HG02798 (cell line): ENCODE data around the gene TOX2.

Experiments used
- ATAC-seq: cut with Tn5 transposase; IDR thresholded peaks from one replicate; pipeline ENCODE4 v1.9.1; 2021; ENCODE audit warnings: mild to moderate bottlenecking; ENCODE audit not compliant: unreplicated experiment, poor library complexity

Gene TOX2

DNA sequence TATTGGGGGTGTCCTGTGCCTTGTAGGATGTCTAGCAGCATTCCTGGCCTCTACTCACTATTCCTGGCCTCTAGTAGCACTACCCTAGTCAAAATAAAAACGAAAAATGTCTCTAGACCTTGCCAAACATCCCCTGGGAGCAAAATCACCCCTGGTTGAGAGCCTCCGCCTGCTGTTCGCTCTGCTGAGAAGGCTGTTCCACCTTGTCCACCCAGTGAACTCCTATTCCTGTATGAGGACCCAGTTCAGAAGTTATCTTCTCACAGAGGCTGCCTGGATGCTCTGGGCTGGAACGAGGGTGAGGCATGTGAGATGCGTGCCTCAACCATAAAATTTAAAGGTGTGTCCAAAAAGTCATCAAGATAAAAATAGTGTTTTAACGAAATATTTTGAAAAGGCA lies 101.9 kb downstream of the TOX2 start:
- ATAC-seq: no peak

DNA sequence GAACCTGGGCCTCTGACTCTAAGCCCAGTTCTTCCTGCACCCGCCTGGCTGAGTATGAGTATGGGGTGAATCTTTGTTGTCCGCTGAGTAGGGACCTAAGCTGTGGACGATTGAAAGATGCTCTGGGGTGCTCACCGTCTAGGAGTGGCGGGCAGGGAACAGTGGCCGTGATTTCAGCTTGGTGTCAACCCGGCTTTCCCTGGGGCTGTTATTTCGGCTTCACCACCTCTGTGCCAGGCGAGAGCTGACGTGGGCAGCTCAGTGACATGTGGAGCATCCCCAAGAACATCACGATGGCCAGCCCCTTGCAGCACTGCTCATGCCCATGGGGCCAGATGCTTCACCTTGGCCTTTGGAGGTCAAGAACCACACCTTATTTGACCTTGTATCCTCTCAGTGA lies 102.6 kb downstream of the TOX2 start:
- ATAC-seq: no peak

GRCh38 chr20:44017905-44018258 lies 103.2 kb downstream of the TOX2 start:
- ATAC-seq: no peak

DNA sequence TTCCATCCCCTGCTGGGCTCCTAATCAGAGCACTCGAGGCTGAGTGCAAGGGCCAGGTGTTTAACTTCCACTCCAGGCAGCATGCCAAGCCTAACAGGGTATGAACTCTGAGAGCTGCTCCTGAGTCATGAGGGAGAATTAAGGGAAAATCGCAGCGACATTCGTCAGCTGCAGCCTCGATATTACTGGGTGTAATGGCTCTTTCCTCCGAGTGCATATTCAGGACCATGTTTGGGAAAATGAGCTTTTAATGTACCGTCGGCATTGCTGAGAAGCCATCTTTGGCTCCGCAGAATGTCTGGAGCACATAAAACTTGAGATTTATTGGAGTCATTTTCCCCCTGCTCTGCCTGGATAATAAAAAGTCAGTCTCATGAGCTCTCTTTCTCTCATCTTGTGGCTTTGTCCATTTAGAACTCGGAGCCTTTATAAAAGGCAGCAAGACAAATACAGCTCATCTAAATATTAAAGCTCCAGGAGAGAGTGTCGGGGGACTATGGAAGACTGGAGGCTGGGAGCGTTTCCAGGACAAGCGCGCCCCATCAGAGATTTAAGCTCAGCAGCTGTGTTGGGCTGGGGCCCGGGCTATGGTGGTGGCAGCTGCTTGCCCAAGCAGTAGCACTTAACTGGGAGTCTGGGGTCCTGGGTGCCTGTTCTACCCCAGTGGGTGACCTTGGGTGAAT lies 103.7 kb downstream of the TOX2 start:
- no peak for ATAC-seq

GRCh38 chr20:44018942-44019637 lies 104.4 kb downstream of the TOX2 start:
- ATAC-seq: no peak

DNA sequence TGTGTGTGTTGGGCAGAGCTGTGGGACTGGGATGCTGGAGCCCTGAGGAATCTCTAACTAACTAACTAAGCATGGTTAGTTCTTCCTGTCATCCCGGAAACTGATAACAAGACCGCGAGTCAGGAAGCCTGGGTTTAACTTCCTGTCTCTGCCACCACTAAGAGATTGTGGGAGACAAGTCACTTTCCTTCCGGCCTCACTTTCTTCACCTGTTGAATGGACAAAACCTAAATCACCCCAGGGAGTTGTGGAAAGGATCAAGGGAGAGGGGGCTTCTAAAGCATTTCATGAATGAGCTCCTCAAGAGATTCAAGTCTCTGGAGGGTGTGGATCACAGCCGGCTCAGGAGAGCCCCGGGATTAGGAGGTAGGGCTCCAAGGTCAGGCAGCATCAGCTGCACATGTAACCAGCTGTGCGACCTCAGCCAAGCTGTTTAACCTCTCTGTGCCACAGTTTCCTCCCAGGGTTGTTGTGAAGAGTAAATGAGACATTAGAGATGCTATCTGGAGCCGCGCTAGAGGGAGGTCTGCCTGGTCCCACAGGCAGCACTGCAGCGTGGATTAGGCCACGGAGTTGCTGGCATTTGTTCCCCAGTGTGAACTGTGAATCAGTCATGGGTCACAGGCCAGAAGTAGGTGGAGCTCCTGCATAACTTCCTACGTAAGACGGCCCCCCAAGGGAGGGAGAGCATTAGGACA lies 105.1 kb downstream of the TOX2 start:
- no peak for ATAC-seq

- no peak for ATAC-seq
These were observed 105.9 kb downstream of the TOX2 start for GRCh38 chr20:44020406-44021148.

DNA sequence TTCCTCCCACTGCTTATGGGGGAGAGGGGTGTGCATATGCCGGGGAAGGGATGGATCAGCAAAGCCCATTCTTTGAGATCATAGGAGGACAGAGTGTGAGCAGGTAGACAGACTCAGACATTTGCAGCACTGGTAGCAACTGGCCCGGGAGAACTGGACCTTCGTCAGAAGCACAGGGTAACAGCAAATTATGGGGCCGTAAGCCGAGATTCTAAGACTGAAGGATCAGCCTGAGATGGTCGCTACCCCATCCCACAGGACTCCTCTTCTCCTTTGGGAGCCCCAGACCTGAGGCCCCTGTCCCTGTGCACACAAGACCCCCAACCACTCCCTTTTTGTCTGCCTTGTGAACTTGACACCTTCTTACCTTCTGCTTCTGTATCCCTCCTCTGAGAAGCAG lies 106.5 kb downstream of the TOX2 start:
- ATAC-seq: no peak

DNA sequence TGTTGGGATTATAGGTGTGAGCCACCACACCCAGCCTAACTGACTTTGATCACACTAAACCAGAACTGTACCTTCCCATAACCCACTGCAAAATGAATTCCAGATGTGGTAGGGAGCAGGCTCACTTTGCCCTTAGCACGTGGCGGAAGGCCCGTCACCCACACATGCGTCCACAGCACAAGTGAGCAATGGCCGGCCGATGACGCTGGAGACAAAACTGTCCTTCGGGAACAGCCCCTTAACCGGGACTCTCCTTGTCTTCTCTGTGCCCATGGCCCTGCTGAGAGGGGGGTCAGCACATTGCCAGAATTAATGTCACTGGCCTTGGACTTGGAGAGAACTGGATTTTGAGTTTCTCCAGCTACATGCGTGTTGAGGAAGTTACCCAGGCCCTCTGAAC lies 107.2 kb downstream of the TOX2 start:
- no peak for ATAC-seq

GRCh38 chr20:44022464-44022863 lies 107.8 kb downstream of the TOX2 start:
- no peak for ATAC-seq

- no peak for ATAC-seq
These were observed 109.1 kb downstream of the TOX2 start for GRCh38 chr20:44023515-44024371.

GRCh38 chr20:44024820-44025580 lies 110.3 kb downstream of the TOX2 start:
- no peak for ATAC-seq

DNA sequence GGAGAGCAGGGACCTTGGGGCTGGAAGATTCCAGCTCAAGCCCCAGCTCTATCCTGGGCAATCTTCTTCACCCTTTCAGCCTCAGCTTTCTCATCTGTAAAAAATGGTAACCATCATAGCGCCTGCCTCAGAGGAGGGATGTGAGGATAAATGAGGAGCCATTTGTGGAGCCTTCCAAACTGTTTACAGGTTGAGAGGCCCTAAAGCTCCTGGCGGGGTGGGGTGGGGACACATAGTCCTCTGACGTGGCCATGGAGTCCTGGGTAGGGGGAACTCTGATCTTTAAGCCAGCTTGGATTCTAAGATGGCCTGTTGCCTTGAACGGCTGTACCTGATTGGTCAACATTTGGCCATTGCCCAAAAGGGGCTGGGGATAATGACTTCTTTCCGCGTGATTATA lies 111.1 kb downstream of the TOX2 start:
- no peak for ATAC-seq

DNA sequence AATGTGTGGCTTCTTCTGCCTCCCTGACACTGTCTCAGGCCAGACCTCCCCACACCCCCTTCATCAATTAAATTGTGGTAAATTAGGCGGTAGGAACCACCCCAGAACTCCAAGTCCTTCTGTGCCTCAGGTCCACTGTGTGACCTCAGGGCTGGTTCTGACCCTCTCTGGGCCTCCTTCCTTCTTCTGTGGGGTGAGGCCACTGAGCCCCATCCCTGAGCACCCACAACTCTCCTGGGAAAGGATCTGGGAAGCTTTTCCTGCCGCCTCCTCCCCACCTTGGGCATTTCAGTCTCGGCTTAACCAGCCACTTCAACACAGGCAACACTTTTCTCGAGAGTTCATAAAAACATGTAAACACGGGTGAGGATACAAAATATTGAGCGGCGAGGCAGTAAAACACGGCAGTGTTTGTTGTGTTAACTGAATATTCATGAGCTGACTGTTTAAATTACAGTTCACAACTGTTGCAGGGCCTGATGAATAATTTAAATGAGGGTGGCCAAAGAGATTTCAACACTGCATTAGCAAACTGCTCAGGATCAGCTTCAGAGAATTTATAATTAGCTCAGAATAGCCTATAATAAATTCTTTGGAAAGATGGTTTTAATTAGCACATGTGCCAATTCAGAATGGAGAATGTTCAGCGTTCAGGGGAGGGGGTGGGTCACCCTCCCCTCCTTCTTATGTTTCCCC lies 112.1 kb downstream of the TOX2 start:
- ATAC-seq: no peak

DNA sequence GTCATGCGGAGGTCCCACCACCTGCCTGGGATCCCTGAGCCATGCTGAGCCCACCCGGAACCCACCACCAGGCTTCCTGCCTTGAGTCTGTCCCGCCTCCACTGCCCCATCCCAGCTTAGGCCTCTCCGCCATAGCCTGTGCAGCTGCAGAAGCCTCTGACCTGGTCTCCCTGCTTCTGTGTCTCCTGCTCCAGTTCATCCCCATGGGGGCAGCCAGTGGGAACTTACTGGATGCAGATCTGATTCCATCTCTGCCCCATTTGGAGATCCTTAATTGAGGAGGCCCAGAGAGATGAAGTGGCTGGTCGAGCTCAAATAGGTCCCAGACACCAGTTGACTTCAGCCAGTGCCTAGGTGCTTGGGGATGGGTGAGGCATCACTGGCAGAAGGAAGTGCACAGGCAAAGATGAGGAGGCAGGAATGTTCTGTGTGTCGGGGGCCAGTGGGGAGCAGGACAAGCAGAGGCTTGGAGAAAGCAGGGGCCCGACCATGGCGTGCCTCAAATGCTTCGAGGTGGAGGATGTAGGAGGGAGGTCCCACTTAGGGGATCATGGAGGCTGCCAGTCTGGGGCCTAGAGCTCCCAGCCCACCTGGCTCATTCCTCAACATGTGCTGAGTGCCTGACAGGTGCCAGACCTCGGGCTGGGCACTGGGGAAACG lies 112.8 kb downstream of the TOX2 start:
- no peak for ATAC-seq

DNA sequence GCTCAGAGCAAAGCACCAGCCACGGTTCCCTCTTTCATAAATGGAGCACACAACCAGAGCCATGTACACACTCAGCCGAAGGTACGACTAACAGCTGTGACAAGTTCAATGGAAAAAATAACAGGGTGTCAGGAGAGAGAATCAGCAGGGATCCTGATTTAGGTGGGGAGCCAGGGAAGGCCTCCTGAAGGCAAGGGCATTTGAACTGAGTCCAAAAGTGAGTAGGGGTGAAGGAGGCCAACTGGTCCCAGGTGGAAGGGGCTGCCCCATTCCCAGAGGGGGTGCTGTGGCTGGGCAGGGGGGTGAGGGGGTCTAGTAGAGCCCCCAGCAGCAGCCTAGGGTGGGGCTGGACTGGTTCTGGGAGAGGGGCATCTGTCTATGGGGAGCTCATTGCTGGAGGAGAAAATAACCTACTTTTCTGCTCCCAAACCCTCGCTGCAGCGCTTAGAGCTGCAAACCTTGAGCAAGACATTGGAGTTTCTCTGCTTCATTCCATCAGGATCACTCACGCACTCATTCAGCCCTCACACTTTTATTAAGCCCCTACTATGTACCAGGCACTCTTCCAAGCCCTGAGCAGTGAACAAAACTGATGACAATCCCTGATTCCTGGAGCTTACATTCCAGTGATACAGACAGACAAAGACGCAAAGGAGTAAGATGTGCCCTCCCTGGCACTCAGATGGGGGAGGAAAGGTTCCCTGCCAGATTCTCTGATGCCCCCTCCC lies 113.5 kb downstream of the TOX2 start:
- ATAC-seq: no peak
